GM12878 (cell line): ENCODE results near the gene ADGRV1. TPM values are rescaled to one million over a fixed set of nuclear protein-coding genes. Genes with fewer than 3 reads are reported as not detected.

ENCODE experiments used
- ATAC-seq: fragments of 200-7000 bp; cut with Tn5 transposase; 3 replicates; pipeline ENCODE4 v1.9.1; 2020; ENCODE audit warnings: mild to moderate bottlenecking, moderate library complexity
- BruUV-seq: library from RNA; stranded (reverse); fragments of 400-500 nt; replicated peaks from 2 replicates; lab custom pipeline; 2021; lab: Mats Ljungman, UMichigan
- CTCF ChIA-PET: fragments of 300-600 bp; sonication (Branson Sonifier 250); formaldehyde crosslinking; extraction: SDS; loops from one replicate; lab custom pipeline; 2021; ENCODE audit warnings: inconsistent platforms; lab: Yijun Ruan, JAX
- POLR2A ChIA-PET: fragments of 350-600 bp; formaldehyde crosslinking; extraction: SDS; loops from one replicate; lab custom pipeline; 2021; ENCODE audit warnings: inconsistent platforms; lab: Charles Lee
- RAD21 ChIA-PET: fragments of 300-600 bp; sonication (Branson Sonifier 250); formaldehyde crosslinking; loops from one replicate; lab custom pipeline; 2023; ENCODE audit warnings: antibody characterized with exemption; ENCODE audit not compliant: unreplicated experiment; lab: Charles Lee
- SMC1A ChIA-PET: fragments of 300-600 bp; sonication (Branson Sonifier 250); formaldehyde crosslinking; loops from one replicate; lab custom pipeline; 2023; ENCODE audit not compliant: unreplicated experiment, uncharacterized antibody; lab: Charles Lee
- DNase-seq: peaks from one replicate; pipeline ENCODE4 v3.0.0-alpha.2; 2011; ENCODE audit warnings: low read depth, low spot score
- FAIRE-seq: peaks from 3 replicates; lab custom pipeline; 2011; peaks lifted over from hg19 to GRCh38; lab: Jason Lieb, UNC
- H2AFZ ChIP-seq: 2 replicates; pipeline ENCODE4 v1.6.0; 2011; ENCODE audit warnings: low read depth, low read length, control low read depth; ENCODE audit not compliant: control insufficient read depth
- H3K27ac ChIP-seq: 2 replicates; pipeline ENCODE4 v1.5.1; 2011; ENCODE audit warnings: control low read depth; ENCODE audit not compliant: control insufficient read depth, insufficient read depth
- H3K27me3 ChIP-seq, 2 experiments: replicated peaks in 1 of 2; 2 replicates each; pipeline versions ENCODE4 v1.6.0 to v1.6.1; 2011; ENCODE audit warnings: low read length in 1 of 2; ENCODE audit not compliant: control insufficient read depth in 2 of 2, insufficient read depth in 2 of 2
- H3K36me3 ChIP-seq, 2 experiments: 2 replicates each; pipeline ENCODE4 v1.5.1; 2011; ENCODE audit warnings: low read length in 1 of 2; ENCODE audit not compliant: control insufficient read depth in 2 of 2, insufficient read depth in 2 of 2
- H3K4me1 ChIP-seq: 2 replicates; pipeline ENCODE4 v1.6.1; 2011; ENCODE audit warnings: mild to moderate bottlenecking, low read length, moderate library complexity, mixed read lengths; ENCODE audit not compliant: control insufficient read depth, insufficient read depth
- H3K4me2 ChIP-seq: 2 replicates; pipeline ENCODE4 v1.6.0; 2011; ENCODE audit warnings: control low read depth; ENCODE audit not compliant: control insufficient read depth, insufficient read depth
- H3K4me3 ChIP-seq: fragments of 200-600 bp; sonication (generic); 2 replicates; pipeline ENCODE4 v1.5.1; 2016
- H3K79me2 ChIP-seq: 2 replicates; pipeline ENCODE4 v1.6.0; 2011; ENCODE audit warnings: low read length; ENCODE audit not compliant: control insufficient read depth, insufficient read depth
- H3K9ac ChIP-seq: 2 replicates; pipeline ENCODE4 v1.8.0; 2011; ENCODE audit warnings: low read length, control low read depth, mixed read lengths; ENCODE audit not compliant: control insufficient read depth, insufficient read depth
- H3K9me3 ChIP-seq: replicated peaks from 3 replicates; pipeline ENCODE4 v1.5.1; 2011; ENCODE audit warnings: mild to moderate bottlenecking, low read length; ENCODE audit not compliant: control insufficient read depth, insufficient read depth
- H4K20me1 ChIP-seq: 2 replicates; pipeline ENCODE4 v1.6.0; 2011; ENCODE audit not compliant: control insufficient read depth, insufficient read depth
- BRCA1 ChIP-seq: IDR thresholded peaks from 2 replicates; pipeline ENCODE4 v1.6.1; 2011; ENCODE audit warnings: low read depth, low read length, improper control_type of control experiment
- GABPA ChIP-seq: IDR thresholded peaks from 2 replicates; pipeline ENCODE4 v1.6.1; 2014; ENCODE audit warnings: antibody characterized with exemption, low read depth, mild to moderate bottlenecking, inconsistent platforms
- HDAC6 ChIP-seq: fragments of 200-600 bp; sonication (generic); IDR thresholded peaks from one replicate; pipeline ENCODE4 v1.8.0; 2017; ENCODE audit warnings: antibody characterized with exemption; ENCODE audit not compliant: unreplicated experiment
- IKZF2 ChIP-seq, 2 experiments: fragments of 450-650 bp; IDR thresholded peaks; 2 replicates each; pipeline ENCODE4 v1.6.1; 2017; ENCODE audit warnings: mild to moderate bottlenecking in 2 of 2, moderate library complexity in 2 of 2
- WGBS: methylation state at CpG from one replicate; pipeline ENCODE4 v1.1.6; 2016; ENCODE audit warnings: low lambda C conversion rate; ENCODE audit not compliant: insufficient replicate concordance, insufficient coverage; ENCODE audit errors: missing lambda C conversion rate; 5-methylcytosine and 5-hydroxymethylcytosine counted together
- in situ Hi-C: fragments of 300-500 bp; cut with MboI; formaldehyde crosslinking; loops from 9 replicates; pipeline ENCODE4 v1.14.3; 2018; ENCODE audit warnings: mixed read lengths
- intact Hi-C: fragments of 100-400 bp; cut with micrococcal nuclease; formaldehyde crosslinking; loops from one replicate; pipeline ENCODE4 v1.14.2; 2022; ENCODE audit not compliant: unreplicated experiment
- polyA plus RNA-seq, 11 experiments: library from polyadenylated mRNA; depleted of rRNA in 4 of 11; unstranded in 6 of 11; stranded (reverse) in 5 of 11; fragments of >200 nt; fragmentation: Nextera tagmentation in 4 of 11; fragmentation: Illumina TruSeq in 1 of 11; extraction: Ambion mirVana in 4 of 11; extraction: Trizol in 1 of 11; gene quantifications; 1 replicate in 1 of 11; 2 replicates in 10 of 11; pipeline versions ENCODE4 v1.2.1 to v1.2.3, GENCODE V29; 2011 to 2016; ENCODE audit warnings: inconsistent platforms in 2 of 11, missing spikeins in 2 of 11, low read depth in 1 of 11
- total RNA-seq, 4 experiments: library from RNA; depleted of rRNA in 3 of 4; stranded (reverse); fragments of >200 nt in 3 of 4; fragmentation: Illumina TruSeq in 1 of 4; extraction: Trizol in 1 of 4; gene quantifications; 2 replicates each; pipeline versions ENCODE4 v1.2.1 to v1.2.3, GENCODE V29; 2013 to 2021
- TF ChIP-seq, protein P1 (sequence below): IDR thresholded peaks from 2 replicates; pipeline ENCODE4 v1.6.1; 2012; ENCODE audit warnings: low read depth, low read length, improper control_type of control experiment

ADGRV1 gene
- total and polyA plus RNA-seq, 10 of the 15 experiments (the other 5 are each of a cell fraction or from before 2014, with no cell fraction given), result 0.04 to 8.1 (median 0.16) TPM; not detected in 1

- Histone ChIP-seq H3K4me3 (no peak overlapping the region), H4K20me1 (no peaks in the 10 kb centered on the region), H3K27me3 (no peaks in the 10 kb centered on the region), H2AFZ (no peak overlapping the region), H3K36me3 (no peaks in the 10 kb centered on the region), H3K9me3 (no peaks in the 10 kb centered on the region), H3K4me2 (no peak overlapping the region), H3K4me1 (no peaks in the 10 kb centered on the region), H3K27ac (no peak overlapping the region), H3K79me2 (no peaks in the 10 kb centered on the region), H3K9ac (no peak overlapping the region)
- DNase-seq, result no peak
- TF ChIP-seq IKZF2 (IDR thresholded peaks at IDR 0.05) (no peak), GABPA (no peak), BRCA1 (no peak), HDAC6 (no peak)
- TF ChIP-seq, protein P1, sequence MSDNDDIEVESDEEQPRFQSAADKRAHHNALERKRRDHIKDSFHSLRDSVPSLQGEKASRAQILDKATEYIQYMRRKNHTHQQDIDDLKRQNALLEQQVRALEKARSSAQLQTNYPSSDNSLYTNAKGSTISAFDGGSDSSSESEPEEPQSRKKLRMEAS, result no peak
- ChIA-PET CTCF (interaction anchor here (1.2 to 5.3 kb wide), 5 partner anchors 9 to 485 kb away, joined by 3 to 117 read pairs (median 24); partner anchors contain the start of gene ARRDC3), SMC1A (interaction anchor here (1.8 to 5.1 kb wide), 3 partner anchors 9 to 485 kb away, joined by 7 to 92 read pairs (median 9); partner anchors contain the start of gene ARRDC3), POLR2A (no interaction called here), RAD21 (interaction anchor here (0.8 to 5.4 kb wide), 3 partner anchors 452 to 485 kb away, joined by 3 to 84 read pairs (median 29); partner anchors contain the start of gene ARRDC3)
- BruUV-seq, result no TSS peak
- 55% methylated on average over 5 of the region's 5 CpGs for WGBS
- in situ Hi-C loops, result loop anchor here (10.0 kb wide), 1 partner anchor 451 kb away; the partner anchor contains the start of gene ARRDC3
- no peak for FAIRE-seq
- intact Hi-C loops, result loop anchor here (10.0 kb wide), 1 partner anchor 281 kb away; no protein-coding TSS in a partner anchor
- ATAC-seq, result no peak
Observed at GRCh38 chr5:90934091-90934719, 375.6 kb downstream of the ADGRV1 start.
